Measurements from ENCODE around the gene MAST1. TPM values are rescaled to one million over a fixed set of nuclear protein-coding genes. Genes with fewer than 3 reads are reported as not detected.

The MAST1 gene
- 5.3 and 5.9 TPM in 2 replicates for total RNA-seq
- long read RNA-seq, result 0 reads

DNA sequence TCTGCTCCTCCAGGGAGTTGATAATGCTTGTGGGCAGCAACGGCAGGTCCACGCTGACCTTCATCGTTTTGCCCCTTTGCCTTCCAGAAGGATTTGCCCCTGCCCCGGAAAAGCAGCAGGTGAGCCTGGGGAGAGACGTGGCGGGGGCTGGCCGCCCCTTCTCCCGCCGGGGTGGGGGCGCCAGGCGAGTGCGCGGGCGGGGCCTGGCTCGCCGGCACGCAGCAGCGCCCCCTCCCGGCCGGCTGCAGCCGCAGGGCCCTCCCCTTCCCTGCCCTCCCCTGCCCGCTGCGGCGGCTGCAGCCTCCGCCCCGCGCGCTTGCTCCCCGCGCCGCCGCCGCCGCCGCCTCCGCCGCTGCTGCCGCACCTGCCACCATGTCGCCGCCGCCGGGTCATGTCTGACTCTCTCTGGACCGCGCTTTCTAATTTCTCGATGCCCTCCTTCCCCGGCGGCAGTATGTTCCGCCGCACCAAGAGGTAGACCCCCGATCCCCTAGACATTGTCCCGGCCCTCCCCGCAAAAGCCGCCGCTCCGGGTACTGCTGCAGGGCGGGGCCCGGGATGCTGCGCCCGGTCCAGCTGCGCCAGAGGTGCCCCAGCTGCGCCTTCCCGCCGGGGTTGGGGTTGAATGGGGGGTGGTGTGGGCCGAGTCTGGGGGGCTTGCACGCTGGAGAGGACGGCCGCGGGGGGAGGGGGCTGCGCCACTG lies at the start of gene MAST1:
Gene MAST1, plus strand, starts transcription at position 334 of the 704 bp plus-strand sequence. Its CDS starts 58 bp downstream, at position 392.
- Mint-ChIP-seq H3K27ac (peak within 1 kb of the TSS; percentile 24), H3K4me1 (ENCODE audit: low read depth) (peaks cover 8% of the 10 kb centered on the region), H3K4me3 (ENCODE audit: low read depth) (peak within 1 kb of the TSS; percentile 69), H3K27me3 (peaks cover 75% of the 10 kb centered on the region), H3K36me3 (ENCODE audit: insufficient read depth) (no peaks in the 10 kb centered on the region), H3K9me3 (ENCODE audit: low read depth) (no peaks in the 10 kb centered on the region)
- TF ChIP-seq, protein P1, sequence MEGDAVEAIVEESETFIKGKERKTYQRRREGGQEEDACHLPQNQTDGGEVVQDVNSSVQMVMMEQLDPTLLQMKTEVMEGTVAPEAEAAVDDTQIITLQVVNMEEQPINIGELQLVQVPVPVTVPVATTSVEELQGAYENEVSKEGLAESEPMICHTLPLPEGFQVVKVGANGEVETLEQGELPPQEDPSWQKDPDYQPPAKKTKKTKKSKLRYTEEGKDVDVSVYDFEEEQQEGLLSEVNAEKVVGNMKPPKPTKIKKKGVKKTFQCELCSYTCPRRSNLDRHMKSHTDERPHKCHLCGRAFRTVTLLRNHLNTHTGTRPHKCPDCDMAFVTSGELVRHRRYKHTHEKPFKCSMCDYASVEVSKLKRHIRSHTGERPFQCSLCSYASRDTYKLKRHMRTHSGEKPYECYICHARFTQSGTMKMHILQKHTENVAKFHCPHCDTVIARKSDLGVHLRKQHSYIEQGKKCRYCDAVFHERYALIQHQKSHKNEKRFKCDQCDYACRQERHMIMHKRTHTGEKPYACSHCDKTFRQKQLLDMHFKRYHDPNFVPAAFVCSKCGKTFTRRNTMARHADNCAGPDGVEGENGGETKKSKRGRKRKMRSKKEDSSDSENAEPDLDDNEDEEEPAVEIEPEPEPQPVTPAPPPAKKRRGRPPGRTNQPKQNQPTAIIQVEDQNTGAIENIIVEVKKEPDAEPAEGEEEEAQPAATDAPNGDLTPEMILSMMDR (IDR thresholded peaks at IDR 0.05; ENCODE audit: unreplicated experiment), result peak; percentile 71
- peak; percentile 51 for DNase-seq (ENCODE audit: low spot score, unreplicated experiment)

DNA sequence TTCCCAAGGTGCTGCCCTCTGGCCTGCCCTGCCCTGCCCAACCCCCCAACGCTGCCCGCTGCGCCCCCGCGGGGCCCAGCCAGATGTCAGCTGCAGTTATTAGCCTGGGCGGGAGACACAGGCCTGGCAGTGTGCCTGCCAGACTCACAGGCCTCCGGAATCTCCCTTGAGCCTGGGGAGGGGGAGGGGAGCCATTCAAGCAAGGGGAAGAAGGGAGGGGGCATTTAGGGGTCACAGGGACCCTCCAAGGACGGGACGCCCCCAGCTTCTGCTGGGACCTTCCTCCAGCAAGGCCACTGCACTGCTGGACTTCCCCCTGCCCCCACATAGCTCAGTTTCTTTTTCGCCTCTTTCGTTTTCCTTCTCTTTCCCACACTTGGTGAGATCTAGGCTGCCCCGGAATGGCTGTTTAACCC lies 49.6 kb upstream of the MAST1 start:
- Mint-ChIP-seq H3K36me3 (ENCODE audit: insufficient read depth) (no peaks in the 10 kb centered on the region), H3K4me1 (ENCODE audit: low read depth) (peaks cover 16% of the 10 kb centered on the region), H3K9me3 (ENCODE audit: low read depth) (no peaks in the 10 kb centered on the region), H3K4me3 (ENCODE audit: low read depth) (no peak overlapping the region), H3K27me3 (peaks cover 15% of the 10 kb centered on the region), H3K27ac (peak overlapping the region; percentile 72)
- TF ChIP-seq, protein P1 (IDR thresholded peaks at IDR 0.05; ENCODE audit: unreplicated experiment), result no peak
- no peak for DNase-seq (ENCODE audit: low spot score, unreplicated experiment)

DNA sequence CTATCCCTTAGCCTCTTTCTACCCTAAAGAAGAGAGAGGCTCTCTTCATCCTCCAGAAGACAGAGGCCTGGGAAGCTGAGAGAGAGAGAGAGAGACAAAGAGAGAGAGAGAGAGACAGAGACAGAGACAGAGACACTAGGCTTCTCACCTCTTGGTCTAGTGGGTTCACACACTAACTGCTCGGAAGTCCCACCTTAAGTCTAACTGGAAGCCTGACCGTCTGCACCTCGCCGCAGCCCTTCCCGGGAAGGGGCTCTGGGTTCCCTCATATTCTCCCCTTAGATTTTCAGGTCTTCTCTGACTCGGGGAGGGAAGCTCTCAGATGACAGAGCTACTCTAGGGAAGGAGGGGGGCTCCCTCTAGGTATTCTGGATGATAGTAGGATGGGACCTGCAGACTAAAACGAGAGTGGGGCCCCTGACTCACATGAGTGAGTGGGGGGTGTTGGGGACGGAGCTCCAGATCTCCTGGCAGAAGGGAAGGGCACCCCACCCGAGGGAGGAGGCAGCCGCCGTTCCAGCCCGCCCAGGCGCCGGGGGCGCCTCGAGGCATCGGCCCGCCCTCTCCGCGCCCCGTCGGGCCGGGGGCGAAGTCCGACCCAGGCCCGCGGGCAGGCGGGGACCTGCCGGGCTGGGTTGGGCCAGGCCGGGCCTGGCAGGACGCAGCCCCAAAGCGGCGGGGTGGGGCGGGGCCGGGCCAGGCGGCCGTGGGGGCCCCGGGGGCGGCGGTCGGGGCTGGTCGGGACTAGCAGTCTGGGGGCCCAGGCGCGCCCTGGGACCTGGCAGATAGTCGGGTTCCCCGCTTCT lies 49.0 kb upstream of the MAST1 start:
- H3K4me1 Mint-ChIP-seq (ENCODE audit: low read depth), result peaks cover 18% of the 10 kb centered on the region
- H3K36me3 Mint-ChIP-seq (ENCODE audit: insufficient read depth), result no peaks in the 10 kb centered on the region
- H3K4me3 Mint-ChIP-seq (ENCODE audit: low read depth), result peak overlapping the region; percentile 56
- H3K9me3 Mint-ChIP-seq (ENCODE audit: low read depth), result no peaks in the 10 kb centered on the region
- H3K27ac Mint-ChIP-seq, result peak overlapping the region; percentile 72
- DNase-seq (ENCODE audit: low spot score, unreplicated experiment), result no peak
- peaks cover 18% of the 10 kb centered on the region for H3K27me3 Mint-ChIP-seq
- TF ChIP-seq, protein P1 (IDR thresholded peaks at IDR 0.05; ENCODE audit: unreplicated experiment), result no peak

DNA sequence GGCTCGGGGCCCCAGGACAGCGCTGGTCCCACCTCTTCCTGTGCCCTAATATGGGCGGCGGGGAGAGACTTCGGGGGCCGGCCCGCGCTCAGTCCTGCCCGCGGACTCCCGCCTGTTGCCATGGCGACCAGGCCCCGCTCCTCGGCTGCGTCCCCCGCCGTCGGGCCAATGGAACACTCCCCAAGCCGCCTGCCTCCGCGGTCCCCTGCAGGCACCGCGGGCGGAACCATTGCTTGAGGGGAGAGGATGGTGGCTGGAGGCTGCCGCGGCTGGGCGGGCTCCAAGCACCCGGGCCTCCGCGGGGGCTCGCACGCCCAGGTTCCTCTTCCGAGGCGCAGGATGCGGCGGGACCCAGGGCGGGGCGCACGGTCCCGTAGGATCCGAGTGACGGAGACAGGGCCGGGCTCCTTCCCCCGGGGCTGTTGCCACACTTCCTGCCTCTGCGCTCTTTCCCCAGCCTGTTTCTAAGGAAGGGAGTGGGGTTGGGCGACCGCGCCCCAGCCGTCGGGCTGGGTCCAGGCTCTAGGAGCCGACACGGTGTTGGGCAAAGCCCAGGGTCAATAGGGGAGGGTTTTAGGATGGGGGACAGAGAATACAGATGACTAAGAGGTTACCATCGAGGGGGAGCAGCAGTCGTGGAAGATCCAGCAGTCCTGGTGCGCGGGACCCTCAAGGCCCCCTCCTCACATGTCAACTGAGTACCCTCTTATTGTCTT lies 48.3 kb upstream of the MAST1 start:
- TF ChIP-seq, protein P1 (IDR thresholded peaks at IDR 0.05; ENCODE audit: unreplicated experiment), result no peak
- H3K36me3 Mint-ChIP-seq (ENCODE audit: insufficient read depth), result no peaks in the 10 kb centered on the region
- peak overlapping the region; percentile 55 for H3K4me3 Mint-ChIP-seq (ENCODE audit: low read depth)
- H3K9me3 Mint-ChIP-seq (ENCODE audit: low read depth), result no peaks in the 10 kb centered on the region
- peaks cover 18% of the 10 kb centered on the region for H3K4me1 Mint-ChIP-seq (ENCODE audit: low read depth)
- H3K27ac Mint-ChIP-seq, result no peak overlapping the region
- peaks cover 18% of the 10 kb centered on the region for H3K27me3 Mint-ChIP-seq
- peak; percentile 83 for DNase-seq (ENCODE audit: low spot score, unreplicated experiment)

Data from progenitor cell of endocrine pancreas (in vitro differentiated cells).